HG03175 (cell line): ENCODE data around the gene PDE11A.

Experiments used
- ATAC-seq: cut with Tn5 transposase; IDR thresholded peaks from one replicate; pipeline ENCODE4 v1.9.1; 2021; ENCODE audit warnings: mild to moderate bottlenecking, moderate library complexity; ENCODE audit not compliant: unreplicated experiment

Gene PDE11A

GRCh38 chr2:177708106-177708505 is 364.5 kb downstream of the PDE11A start:
- no peak for ATAC-seq

DNA sequence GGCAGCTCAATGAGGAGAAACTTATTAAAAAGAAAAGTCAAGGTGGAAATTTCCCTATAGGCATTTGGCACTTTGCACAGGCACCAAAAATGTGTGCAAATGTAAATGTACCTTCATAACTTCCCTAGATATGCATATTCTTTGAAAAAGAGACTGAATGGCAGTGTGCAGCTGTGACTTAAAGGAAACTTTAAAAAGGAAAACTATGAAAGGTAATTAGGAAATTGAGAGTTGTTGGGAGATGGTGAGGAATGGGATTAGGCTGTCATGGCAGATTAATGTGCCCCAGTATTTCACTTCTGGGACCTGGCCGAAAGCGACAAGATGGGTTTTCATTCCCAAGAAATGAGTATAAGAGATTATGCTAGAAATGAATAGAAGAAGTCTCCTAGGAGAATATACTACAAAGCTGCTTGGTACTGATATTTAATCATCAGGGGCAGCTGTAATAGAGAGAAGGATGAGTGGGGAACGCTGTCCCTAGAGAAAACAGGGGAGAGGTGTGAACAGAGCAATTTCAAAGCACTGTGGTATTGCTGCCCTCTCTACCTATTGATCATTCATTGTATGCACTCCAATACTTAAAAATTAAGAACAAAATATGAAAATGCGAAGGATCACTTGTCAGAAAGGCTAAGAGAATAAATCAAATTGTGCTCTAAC is 366.9 kb downstream of the PDE11A start:
- ATAC-seq, result no peak

- no peak for ATAC-seq
These were observed 369.4 kb downstream of the PDE11A start for GRCh38 chr2:177703159-177703558.

DNA sequence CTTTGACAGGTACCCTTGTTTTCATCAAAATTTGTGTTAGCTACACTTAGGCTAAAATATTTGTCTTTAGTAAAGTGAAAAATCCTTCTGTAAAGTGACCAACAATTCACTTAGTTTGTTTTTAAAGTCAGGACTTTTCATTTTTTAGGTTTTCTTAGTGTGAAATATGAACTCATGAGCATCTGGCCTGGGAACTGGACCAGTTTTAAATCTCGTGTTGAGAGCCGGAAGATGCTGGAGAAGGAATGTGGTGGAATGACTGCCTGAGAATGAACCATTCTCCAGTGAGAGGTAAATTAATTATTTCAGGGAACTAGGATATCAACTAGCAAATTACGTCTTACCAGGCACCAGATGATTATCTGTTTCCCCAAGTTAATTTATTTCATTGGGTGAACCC is 374.3 kb downstream of the PDE11A start:
- ATAC-seq, result no peak

DNA sequence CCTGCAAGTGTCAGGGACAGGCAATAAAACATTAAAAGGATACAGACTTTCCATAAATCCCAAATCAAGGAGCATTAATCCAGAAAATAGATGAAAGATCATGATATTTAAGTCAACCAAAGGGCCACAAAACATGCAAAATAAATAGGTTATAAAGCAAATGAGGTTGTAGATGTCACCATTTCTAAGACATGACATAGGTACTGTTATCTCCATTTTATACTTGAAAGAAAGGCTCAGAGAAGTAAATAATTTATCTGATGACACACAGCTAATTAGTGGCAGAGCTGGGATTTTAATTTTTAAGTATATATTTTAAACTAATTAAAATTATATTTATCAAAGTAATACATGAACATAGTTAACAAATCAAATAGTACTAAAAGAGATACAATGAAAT is 378.2 kb downstream of the PDE11A start:
- no peak for ATAC-seq

- ATAC-seq, result no peak
These were observed 378.8 kb downstream of the PDE11A start for GRCh38 chr2:177693658-177694339.

GRCh38 chr2:177692783-177693269 is 379.8 kb downstream of the PDE11A start:
- no peak for ATAC-seq

GRCh38 chr2:177692042-177692782 is 380.4 kb downstream of the PDE11A start:
- ATAC-seq, result no peak

DNA sequence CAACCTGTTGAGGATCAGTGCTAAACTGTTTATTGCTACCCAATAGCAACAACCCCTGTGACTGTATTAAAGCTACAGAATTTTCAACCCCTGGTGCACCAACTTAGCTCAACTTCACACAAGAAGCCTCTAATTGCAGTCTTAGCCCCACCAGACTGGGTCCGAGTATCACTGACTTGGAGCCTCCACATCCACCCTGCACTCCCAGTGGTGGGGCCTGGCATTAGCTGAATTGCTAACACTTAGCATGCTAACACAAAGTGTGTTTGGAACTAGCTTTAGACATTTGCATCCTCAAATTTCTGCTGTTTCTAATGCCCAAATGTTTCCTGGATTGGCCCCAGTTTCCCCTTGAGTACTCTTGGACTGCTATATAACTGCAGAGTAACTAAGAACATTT is 381.4 kb downstream of the PDE11A start:
- no peak for ATAC-seq

GRCh38 chr2:177689623-177690022 is 383.0 kb downstream of the PDE11A start:
- ATAC-seq, result no peak

DNA sequence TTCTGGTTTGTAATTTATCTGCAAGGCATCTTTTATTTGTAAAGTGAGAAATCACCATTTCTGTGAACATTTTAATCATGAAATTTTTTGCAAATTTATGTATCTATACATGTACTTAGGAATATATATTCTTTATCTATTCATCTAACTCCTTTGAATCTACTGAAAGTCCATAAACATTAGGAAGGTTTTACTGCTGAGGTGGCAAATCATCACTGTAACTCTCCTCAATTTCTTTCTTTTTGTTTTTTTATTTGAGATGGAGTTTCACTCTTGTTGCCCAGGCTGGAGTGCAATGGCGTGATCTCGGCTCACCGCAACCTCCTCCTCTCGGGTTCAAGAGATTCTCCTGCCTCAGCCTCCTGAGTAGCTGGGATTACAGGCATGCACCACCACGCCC is 383.7 kb downstream of the PDE11A start:
- ATAC-seq, result no peak

DNA sequence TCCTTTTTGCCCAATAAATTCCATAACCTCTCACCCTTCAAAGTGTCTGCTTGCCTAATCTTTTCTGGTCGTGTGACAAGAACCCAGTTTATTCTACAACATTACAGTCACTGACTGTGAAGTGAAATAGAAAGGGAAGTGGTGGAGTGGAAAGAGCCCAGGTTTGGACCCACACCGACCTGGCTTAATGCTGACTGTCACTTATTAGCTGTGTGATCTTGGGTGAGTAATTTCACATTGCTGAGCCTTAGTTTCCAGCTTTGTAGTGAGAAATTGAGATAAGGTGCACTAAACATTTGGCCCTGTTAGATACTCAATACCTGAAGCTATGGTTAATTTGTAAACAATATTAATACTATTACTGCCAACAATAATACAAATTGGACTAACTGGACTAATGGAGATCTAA is 388.9 kb downstream of the PDE11A start:
- ATAC-seq, result no peak

- no peak for ATAC-seq
These were observed 389.5 kb downstream of the PDE11A start for GRCh38 chr2:177682836-177683660.

GRCh38 chr2:177682006-177682405 is 390.6 kb downstream of the PDE11A start:
- no peak for ATAC-seq

GRCh38 chr2:177680866-177681712 is 391.5 kb downstream of the PDE11A start:
- no peak for ATAC-seq

- ATAC-seq, result no peak
These were observed 392.7 kb downstream of the PDE11A start for GRCh38 chr2:177679611-177680605.

DNA sequence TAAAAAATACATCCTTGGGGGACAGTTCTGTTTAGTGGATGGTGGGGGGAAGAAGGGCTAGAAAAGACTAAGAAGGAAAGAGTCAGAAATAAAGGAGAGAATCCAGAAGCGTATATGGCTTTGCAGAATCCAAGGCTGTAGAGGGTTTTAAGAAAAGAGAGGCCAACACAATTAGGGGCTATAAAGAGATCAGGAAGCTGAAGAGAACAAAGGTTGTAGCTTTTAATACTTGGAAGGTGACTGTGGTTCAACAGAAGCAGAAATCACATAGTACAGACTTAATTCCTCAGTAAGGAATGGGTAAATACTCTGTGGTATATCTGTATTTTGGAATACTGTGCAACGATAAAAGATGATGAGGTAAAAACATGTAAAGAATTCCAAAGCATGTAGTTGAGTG is 393.6 kb downstream of the PDE11A start:
- no peak for ATAC-seq

- ATAC-seq, result no peak
These were observed 395.9 kb downstream of the PDE11A start for GRCh38 chr2:177676636-177677035.

- ATAC-seq, result no peak
These were observed 396.8 kb downstream of the PDE11A start for GRCh38 chr2:177675825-177676224.
